ENCODE results near the gene CD101.
A peak's percentile ranks its signal among the peaks of the same experiment; 100 is the strongest.
"Not testable (repeated sequence)": the region's sequence is repeated elsewhere in the genome, so short reads cannot be mapped to it uniquely, and the experiment has no call there.

The CD101 gene

GRCh38 chr1:116972674-116973030, 28.9 kb upstream of the CD101 start:
- H3K27ac Mint-ChIP-seq: no peak overlapping the region
- no peaks in the 10 kb centered on the region for H3K27me3 Mint-ChIP-seq
- H3K36me3 Mint-ChIP-seq (ENCODE audit: low read depth): peaks cover 9% of the 10 kb centered on the region
- H3K4me3 Mint-ChIP-seq: no peak overlapping the region
- H3K9me3 Mint-ChIP-seq: peaks cover 6% of the 10 kb centered on the region
- no peaks in the 10 kb centered on the region for H3K4me1 Mint-ChIP-seq (ENCODE audit: low read depth)

GRCh38 chr1:116980309-116980708, 21.3 kb upstream of the CD101 start:
- H3K36me3 Mint-ChIP-seq (ENCODE audit: low read depth): not testable (repeated sequence)

GRCh38 chr1:116981521-116982037, 20.0 kb upstream of the CD101 start:
- H3K36me3 Mint-ChIP-seq (ENCODE audit: low read depth): no peaks in the 10 kb centered on the region
- H3K27ac Mint-ChIP-seq: no peak overlapping the region
- H3K9me3 Mint-ChIP-seq: no peaks in the 10 kb centered on the region
- peaks cover 12% of the 10 kb centered on the region for H3K4me1 Mint-ChIP-seq (ENCODE audit: low read depth)
- no peak overlapping the region for H3K4me3 Mint-ChIP-seq
- no peaks in the 10 kb centered on the region for H3K27me3 Mint-ChIP-seq

More at GRCh38 chr1:116980309-116980708, 21.3 kb upstream of the CD101 start:
- H3K27me3 Mint-ChIP-seq; H3K4me1 Mint-ChIP-seq (ENCODE audit: low read depth); H3K4me3 Mint-ChIP-seq; H3K9me3 Mint-ChIP-seq; H3K27ac Mint-ChIP-seq: not testable (repeated sequence)

GRCh38 chr1:116982319-116983004, 19.1 kb upstream of the CD101 start:
- H3K36me3 Mint-ChIP-seq (ENCODE audit: low read depth): peaks cover 4% of the 10 kb centered on the region
- no peaks in the 10 kb centered on the region for H3K27me3 Mint-ChIP-seq
- H3K4me1 Mint-ChIP-seq (ENCODE audit: low read depth): peaks cover 21% of the 10 kb centered on the region
- no peak overlapping the region for H3K27ac Mint-ChIP-seq
- H3K4me3 Mint-ChIP-seq: no peak overlapping the region
- H3K9me3 Mint-ChIP-seq: no peaks in the 10 kb centered on the region

- peaks cover 27% of the 10 kb centered on the region for H3K4me1 Mint-ChIP-seq (ENCODE audit: low read depth)
- no peaks in the 10 kb centered on the region for H3K27me3 Mint-ChIP-seq
- H3K9me3 Mint-ChIP-seq: no peaks in the 10 kb centered on the region
- no peak overlapping the region for H3K4me3 Mint-ChIP-seq
- H3K36me3 Mint-ChIP-seq (ENCODE audit: low read depth): peaks cover 4% of the 10 kb centered on the region
- H3K27ac Mint-ChIP-seq: no peak overlapping the region
Observed at GRCh38 chr1:116983112-116983511, 18.4 kb upstream of the CD101 start.

- Mint-ChIP-seq H3K9me3 (no peaks in the 10 kb centered on the region), H3K4me3 (no peak overlapping the region), H3K4me1 (ENCODE audit: low read depth) (peaks cover 33% of the 10 kb centered on the region), H3K27ac (no peak overlapping the region), H3K27me3 (no peaks in the 10 kb centered on the region), H3K36me3 (ENCODE audit: low read depth) (peaks cover 4% of the 10 kb centered on the region)
Observed at GRCh38 chr1:116983678-116984077, 17.9 kb upstream of the CD101 start.

GRCh38 chr1:116984406-116985160, 17.0 kb upstream of the CD101 start:
- Mint-ChIP-seq H3K4me3 (no peak overlapping the region), H3K4me1 (ENCODE audit: low read depth) (peaks cover 37% of the 10 kb centered on the region), H3K27me3 (no peaks in the 10 kb centered on the region), H3K9me3 (no peaks in the 10 kb centered on the region), H3K27ac (no peak overlapping the region), H3K36me3 (ENCODE audit: low read depth) (peaks cover 4% of the 10 kb centered on the region)

GRCh38 chr1:116986421-116987255, 14.9 kb upstream of the CD101 start:
- Mint-ChIP-seq H3K4me3 (peak overlapping the region; percentile 77), H3K36me3 (ENCODE audit: low read depth) (peaks cover 4% of the 10 kb centered on the region), H3K4me1 (ENCODE audit: low read depth) (peaks cover 53% of the 10 kb centered on the region)

GRCh38 chr1:116987256-116987555, 14.4 kb upstream of the CD101 start:
- Mint-ChIP-seq H3K27me3 (no peaks in the 10 kb centered on the region), H3K4me1 (ENCODE audit: low read depth) (peaks cover 57% of the 10 kb centered on the region), H3K27ac (peak overlapping the region; percentile 97), H3K9me3 (no peaks in the 10 kb centered on the region), H3K36me3 (ENCODE audit: low read depth) (peaks cover 4% of the 10 kb centered on the region), H3K4me3 (peak overlapping the region; percentile 77)

More at GRCh38 chr1:116986421-116987255, 14.9 kb upstream of the CD101 start:
- no peaks in the 10 kb centered on the region for H3K9me3 Mint-ChIP-seq
- H3K27me3 Mint-ChIP-seq: no peaks in the 10 kb centered on the region
- peak overlapping the region; percentile 97 for H3K27ac Mint-ChIP-seq

- H3K36me3 Mint-ChIP-seq (ENCODE audit: low read depth): peaks cover 4% of the 10 kb centered on the region
- no peaks in the 10 kb centered on the region for H3K27me3 Mint-ChIP-seq
- H3K4me1 Mint-ChIP-seq (ENCODE audit: low read depth): peaks cover 57% of the 10 kb centered on the region
- H3K4me3 Mint-ChIP-seq: no peak overlapping the region
- no peaks in the 10 kb centered on the region for H3K9me3 Mint-ChIP-seq
- H3K27ac Mint-ChIP-seq: peak overlapping the region; percentile 41
Observed at GRCh38 chr1:116988248-116988647, 13.3 kb upstream of the CD101 start.

GRCh38 chr1:116988908-116989307, 12.7 kb upstream of the CD101 start:
- no peak overlapping the region for H3K4me3 Mint-ChIP-seq
- H3K27ac Mint-ChIP-seq: no peak overlapping the region
- H3K36me3 Mint-ChIP-seq (ENCODE audit: low read depth): peaks cover 4% of the 10 kb centered on the region
- no peaks in the 10 kb centered on the region for H3K27me3 Mint-ChIP-seq
- H3K4me1 Mint-ChIP-seq (ENCODE audit: low read depth): peaks cover 57% of the 10 kb centered on the region
- no peaks in the 10 kb centered on the region for H3K9me3 Mint-ChIP-seq

GRCh38 chr1:116989835-116990234, 11.7 kb upstream of the CD101 start:
- H3K4me3 Mint-ChIP-seq: no peak overlapping the region
- H3K27me3 Mint-ChIP-seq: no peaks in the 10 kb centered on the region
- H3K27ac Mint-ChIP-seq: no peak overlapping the region
- H3K9me3 Mint-ChIP-seq: no peaks in the 10 kb centered on the region
- H3K36me3 Mint-ChIP-seq (ENCODE audit: low read depth): peaks cover 4% of the 10 kb centered on the region
- H3K4me1 Mint-ChIP-seq (ENCODE audit: low read depth): peaks cover 53% of the 10 kb centered on the region

- Mint-ChIP-seq H3K27ac (no peak overlapping the region), H3K4me1 (ENCODE audit: low read depth) (peaks cover 53% of the 10 kb centered on the region), H3K4me3 (no peak overlapping the region), H3K9me3 (no peaks in the 10 kb centered on the region), H3K27me3 (no peaks in the 10 kb centered on the region), H3K36me3 (ENCODE audit: low read depth) (peaks cover 4% of the 10 kb centered on the region)
Observed at GRCh38 chr1:116990612-116991151, 10.9 kb upstream of the CD101 start.

- no peaks in the 10 kb centered on the region for H3K9me3 Mint-ChIP-seq
- H3K36me3 Mint-ChIP-seq (ENCODE audit: low read depth): peaks cover 4% of the 10 kb centered on the region
- H3K4me3 Mint-ChIP-seq: no peak overlapping the region
- H3K27me3 Mint-ChIP-seq: no peaks in the 10 kb centered on the region
- peaks cover 47% of the 10 kb centered on the region for H3K4me1 Mint-ChIP-seq (ENCODE audit: low read depth)
- H3K27ac Mint-ChIP-seq: peak overlapping the region; percentile 12
Observed at GRCh38 chr1:116991171-116991845, 10.3 kb upstream of the CD101 start.
